Measurements from ENCODE around the gene POLR2I. TPM values are rescaled to one million over a fixed set of nuclear protein-coding genes. Genes with fewer than 3 reads are reported as not detected.

The POLR2I gene
- polyA plus RNA-seq, 1 donor from 2014 or later, result 159 TPM

- peaks cover 5% of the 10 kb centered on the region for H3K36me3 ChIP-seq (ENCODE audit: insufficient read depth, low read length)
- peak overlapping the region; percentile 98 for H3K4me3 ChIP-seq (ENCODE audit: low read length)
- H3K9ac ChIP-seq (ENCODE audit: low read length), result peak overlapping the region; percentile 92
- H4K20me1 ChIP-seq (ENCODE audit: insufficient read depth), result no peaks in the 10 kb centered on the region
- H3K4me2 ChIP-seq (ENCODE audit: low read length), result peak overlapping the region; percentile 44
- H3F3A ChIP-seq (ENCODE audit: insufficient read depth, low read length, poor library complexity, severe bottlenecking), result no peaks in the 10 kb centered on the region
- H2AFZ ChIP-seq (ENCODE audit: low read depth, low read length), result peak overlapping the region; percentile 76
- no peaks in the 10 kb centered on the region for H3K9me2 ChIP-seq (ENCODE audit: insufficient read depth, low read length)
- H3K9me3 ChIP-seq (ENCODE audit: low read length), result no peaks in the 10 kb centered on the region
- peak overlapping the region; percentile 89 for H3K27ac ChIP-seq (ENCODE audit: low read length)
- TF ChIP-seq POLR2AphosphoS5 (IDR thresholded peaks at IDR 0.05), result no peak
- TF ChIP-seq CTCF (IDR thresholded peaks at IDR 0.05; ENCODE audit: poor library complexity, severe bottlenecking), result no peak
- no peak for TF ChIP-seq SMC3 (conservative IDR thresholded peaks at IDR 0.05; ENCODE audit: poor library complexity)
- TF ChIP-seq EP300 (conservative IDR thresholded peaks at IDR 0.05; ENCODE audit: poor library complexity, severe bottlenecking), result no peak
- TF ChIP-seq MXI1 (conservative IDR thresholded peaks at IDR 0.05; ENCODE audit: poor library complexity, severe bottlenecking), result no peak
- peak; percentile 11 for TF ChIP-seq TAF1 (IDR thresholded peaks at IDR 0.05; ENCODE audit: low read depth)
- no peak for TF ChIP-seq RAD21 (conservative IDR thresholded peaks at IDR 0.05)
- no peaks in the 10 kb centered on the region for H3K27me3 ChIP-seq (ENCODE audit: insufficient read depth, low read depth, low read length)
- peaks cover 9% of the 10 kb centered on the region for H3K79me2 ChIP-seq (replicated peaks; ENCODE audit: insufficient read depth, low read length)
Measured at GRCh38 chr19:36140304-36141038, 25.8 kb upstream of the POLR2I start.

GRCh38 chr19:36139473-36140303, 25.0 kb upstream of the POLR2I start, which contains the start of gene CAPNS1:
Gene CAPNS1, plus strand, starts transcription at chr19:36140066. Its CDS starts 946 bp downstream, at chr19:36141012.
- no peaks in the 10 kb centered on the region for H3K27me3 ChIP-seq (ENCODE audit: insufficient read depth, low read depth, low read length)
- peak; percentile 49 for TF ChIP-seq SMC3 (conservative IDR thresholded peaks at IDR 0.05; ENCODE audit: poor library complexity)
- TF ChIP-seq RAD21 (conservative IDR thresholded peaks at IDR 0.05), result peak; percentile 33
- TF ChIP-seq POLR2AphosphoS5 (IDR thresholded peaks at IDR 0.05), result peak; percentile 75
- TF ChIP-seq EZH2 (IDR thresholded peaks at IDR 0.05; ENCODE audit: borderline replicate concordance, insufficient read depth, low read length, poor library complexity, severe bottlenecking), result no peak
- TF ChIP-seq, protein P1, sequence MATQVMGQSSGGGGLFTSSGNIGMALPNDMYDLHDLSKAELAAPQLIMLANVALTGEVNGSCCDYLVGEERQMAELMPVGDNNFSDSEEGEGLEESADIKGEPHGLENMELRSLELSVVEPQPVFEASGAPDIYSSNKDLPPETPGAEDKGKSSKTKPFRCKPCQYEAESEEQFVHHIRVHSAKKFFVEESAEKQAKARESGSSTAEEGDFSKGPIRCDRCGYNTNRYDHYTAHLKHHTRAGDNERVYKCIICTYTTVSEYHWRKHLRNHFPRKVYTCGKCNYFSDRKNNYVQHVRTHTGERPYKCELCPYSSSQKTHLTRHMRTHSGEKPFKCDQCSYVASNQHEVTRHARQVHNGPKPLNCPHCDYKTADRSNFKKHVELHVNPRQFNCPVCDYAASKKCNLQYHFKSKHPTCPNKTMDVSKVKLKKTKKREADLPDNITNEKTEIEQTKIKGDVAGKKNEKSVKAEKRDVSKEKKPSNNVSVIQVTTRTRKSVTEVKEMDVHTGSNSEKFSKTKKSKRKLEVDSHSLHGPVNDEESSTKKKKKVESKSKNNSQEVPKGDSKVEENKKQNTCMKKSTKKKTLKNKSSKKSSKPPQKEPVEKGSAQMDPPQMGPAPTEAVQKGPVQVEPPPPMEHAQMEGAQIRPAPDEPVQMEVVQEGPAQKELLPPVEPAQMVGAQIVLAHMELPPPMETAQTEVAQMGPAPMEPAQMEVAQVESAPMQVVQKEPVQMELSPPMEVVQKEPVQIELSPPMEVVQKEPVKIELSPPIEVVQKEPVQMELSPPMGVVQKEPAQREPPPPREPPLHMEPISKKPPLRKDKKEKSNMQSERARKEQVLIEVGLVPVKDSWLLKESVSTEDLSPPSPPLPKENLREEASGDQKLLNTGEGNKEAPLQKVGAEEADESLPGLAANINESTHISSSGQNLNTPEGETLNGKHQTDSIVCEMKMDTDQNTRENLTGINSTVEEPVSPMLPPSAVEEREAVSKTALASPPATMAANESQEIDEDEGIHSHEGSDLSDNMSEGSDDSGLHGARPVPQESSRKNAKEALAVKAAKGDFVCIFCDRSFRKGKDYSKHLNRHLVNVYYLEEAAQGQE (IDR thresholded peaks at IDR 0.05; ENCODE audit: borderline replicate concordance), result no peak
- peak; percentile 53 for TF ChIP-seq TAF1 (IDR thresholded peaks at IDR 0.05; ENCODE audit: low read depth)
- peak; percentile 66 for TF ChIP-seq CTCF (IDR thresholded peaks at IDR 0.05; ENCODE audit: poor library complexity, severe bottlenecking)
- TF ChIP-seq MXI1 (conservative IDR thresholded peaks at IDR 0.05; ENCODE audit: poor library complexity, severe bottlenecking), result peak; percentile 55
- TF ChIP-seq EP300 (conservative IDR thresholded peaks at IDR 0.05; ENCODE audit: poor library complexity, severe bottlenecking), result peak; percentile 56
- peaks cover 9% of the 10 kb centered on the region for H3K79me2 ChIP-seq (replicated peaks; ENCODE audit: insufficient read depth, low read length)
- H3K9me3 ChIP-seq (ENCODE audit: low read length), result no peaks in the 10 kb centered on the region
- H3K27ac ChIP-seq (ENCODE audit: low read length), result peak within 1 kb of the TSS; percentile 89
- peak within 1 kb of the TSS; percentile 76 for H2AFZ ChIP-seq (ENCODE audit: low read depth, low read length)
- peak within 1 kb of the TSS; percentile 92 for H3K9ac ChIP-seq (ENCODE audit: low read length)
- H3K36me3 ChIP-seq (ENCODE audit: insufficient read depth, low read length), result peaks cover 2% of the 10 kb centered on the region
- H4K20me1 ChIP-seq (ENCODE audit: insufficient read depth), result no peaks in the 10 kb centered on the region
- H3F3A ChIP-seq (ENCODE audit: insufficient read depth, low read length, poor library complexity, severe bottlenecking), result no peaks in the 10 kb centered on the region
- H3K9me2 ChIP-seq (ENCODE audit: insufficient read depth, low read length), result no peaks in the 10 kb centered on the region
- H3K4me2 ChIP-seq (ENCODE audit: low read length), result peak within 1 kb of the TSS; percentile 97
- H3K4me3 ChIP-seq (ENCODE audit: low read length), result peak within 1 kb of the TSS; percentile 98

All from neural cell (in vitro differentiated cells).